Mucosa of rectum (tissue), 2 donors: ENCODE results near the gene AHDC1.

Experiments used
- H3K27ac ChIP-seq, 2 donors: one replicate each; pipeline ENCODE4 v1.7.0; 2013; ENCODE audit warnings: inconsistent platforms in 2 of 2, low read depth in 2 of 2, low read length in 2 of 2
- H3K27me3 ChIP-seq, 2 donors: one replicate each; pipeline ENCODE4 v1.7.0; 2013; ENCODE audit warnings: low read length in 2 of 2; ENCODE audit not compliant: control insufficient read depth in 2 of 2, insufficient read depth in 2 of 2
- H3K36me3 ChIP-seq, 2 donors: one replicate each; pipeline ENCODE4 v1.7.0; 2013; ENCODE audit warnings: low read length in 2 of 2; ENCODE audit not compliant: control insufficient read depth in 2 of 2, insufficient read depth in 2 of 2
- H3K4me1 ChIP-seq, 2 donors: one replicate each; pipeline ENCODE4 v1.7.0; 2013; ENCODE audit warnings: low read length in 2 of 2, mild to moderate bottlenecking in 1 of 2; ENCODE audit not compliant: control insufficient read depth in 2 of 2, insufficient read depth in 2 of 2
- H3K4me3 ChIP-seq, 2 donors: one replicate each; pipeline ENCODE4 v1.7.0; 2013; ENCODE audit warnings: low read length in 2 of 2
- H3K9ac ChIP-seq, 2 donors: one replicate each; pipeline ENCODE4 v1.7.0; 2013; ENCODE audit warnings: low read length in 2 of 2, low read depth in 1 of 2, mild to moderate bottlenecking in 1 of 2
- H3K9me3 ChIP-seq, 2 donors: one replicate each; pipeline ENCODE4 v1.7.0; 2013; ENCODE audit warnings: low read length in 2 of 2; ENCODE audit not compliant: control insufficient read depth in 2 of 2
- donor health status: healthy.
- donor health status: Normal muscosa, but diverticular disease.

AHDC1 gene

GRCh38 chr1:27550510-27551169 lies 53.3 kb downstream of the AHDC1 start:
- H3K27me3 ChIP-seq = no peaks in the 10 kb centered on the region
- peaks cover 0 to 3% of the 10 kb centered on the region in 2 donors for H3K4me1 ChIP-seq
- no peak overlapping the region for H3K4me3 ChIP-seq
- H3K36me3 ChIP-seq = peaks cover 8 to 16% of the 10 kb centered on the region in 2 donors
- H3K9me3 ChIP-seq = no peaks in the 10 kb centered on the region
- H3K9ac ChIP-seq = no peak overlapping the region
- H3K27ac ChIP-seq = no peak overlapping the region

DNA sequence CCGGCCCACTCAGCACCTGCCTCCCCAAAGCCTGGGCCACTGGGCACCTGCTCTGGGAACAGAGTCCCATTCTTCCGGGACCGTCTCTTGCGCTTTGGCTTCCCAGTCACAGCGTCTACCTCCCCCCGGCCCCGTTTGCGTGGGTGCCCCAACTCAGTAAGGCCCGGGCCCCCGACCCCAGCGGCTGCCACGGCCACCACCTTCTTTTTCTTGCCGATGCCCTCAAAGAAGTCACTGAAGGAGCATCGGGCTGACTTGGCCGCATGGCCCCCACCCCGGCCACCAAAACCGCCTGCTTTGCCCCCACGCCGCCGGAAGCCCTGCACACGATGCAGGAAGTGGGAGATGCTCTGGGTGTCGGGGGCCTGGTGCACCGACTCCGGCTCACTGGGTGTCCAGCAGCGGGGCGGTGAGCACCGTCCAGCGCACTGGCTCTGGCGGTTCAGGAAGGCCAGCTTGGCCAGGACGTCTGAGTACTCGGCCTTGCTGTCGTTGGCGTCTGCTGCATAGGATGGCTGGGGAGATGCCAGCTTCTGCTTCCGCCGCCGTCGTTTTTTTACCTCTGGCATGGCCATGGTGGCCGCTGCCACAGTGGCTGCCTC lies 54.0 kb downstream of the AHDC1 start:
- no peaks in the 10 kb centered on the region for H3K9me3 ChIP-seq
- peaks cover 0 to 2% of the 10 kb centered on the region in 2 donors for H3K4me1 ChIP-seq
- H3K36me3 ChIP-seq = peaks cover 8 to 16% of the 10 kb centered on the region in 2 donors
- H3K27ac ChIP-seq = no peak overlapping the region
- H3K27me3 ChIP-seq = no peaks in the 10 kb centered on the region
- H3K9ac ChIP-seq = no peak overlapping the region
- H3K4me3 ChIP-seq = no peak overlapping the region

DNA sequence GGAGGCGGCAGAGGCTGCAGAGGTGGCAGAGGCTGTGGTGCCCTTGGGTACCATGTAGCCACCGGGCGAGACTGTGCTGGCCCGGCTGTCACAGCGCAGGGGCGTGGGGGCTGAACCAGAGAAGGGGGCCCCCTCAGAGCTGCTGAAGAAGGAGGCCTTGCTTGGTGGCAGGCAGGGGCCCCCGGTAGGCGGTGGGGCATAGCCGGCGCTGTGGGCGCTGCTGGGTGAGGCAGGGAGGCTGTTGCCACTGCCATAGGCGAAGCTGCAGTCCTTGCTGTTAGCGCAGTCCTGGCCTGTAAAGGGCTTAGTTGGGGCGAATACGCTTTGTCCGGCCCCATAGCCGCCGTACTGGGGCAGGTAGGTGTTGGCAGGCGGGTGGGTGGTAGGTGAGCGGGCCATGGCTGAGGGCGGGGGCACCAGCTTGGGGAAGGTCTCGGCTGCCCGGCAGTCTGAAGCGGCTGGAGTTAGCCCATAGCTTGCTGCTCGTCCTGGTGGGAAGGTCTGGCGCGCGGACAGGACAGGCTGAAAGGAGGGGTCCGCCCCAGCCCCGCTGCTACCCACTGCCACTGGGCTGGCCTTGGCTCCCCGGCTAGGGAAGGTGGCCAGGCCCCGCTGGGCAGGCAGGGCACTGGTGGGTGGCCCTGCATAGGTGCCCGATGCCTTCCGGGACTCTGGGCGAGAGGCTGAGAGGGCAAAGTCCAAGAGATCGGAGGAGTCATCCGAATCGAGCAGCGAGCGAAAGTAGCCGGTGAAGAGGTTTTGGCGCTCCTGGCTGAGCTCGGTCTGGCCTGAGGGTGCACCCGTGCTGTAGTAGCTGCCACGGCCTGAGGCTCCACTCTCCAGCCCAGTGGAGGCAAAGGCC lies 54.9 kb downstream of the AHDC1 start:
- H3K27ac ChIP-seq = no peak overlapping the region
- peaks cover 8 to 14% of the 10 kb centered on the region in 2 donors for H3K36me3 ChIP-seq

GRCh38 chr1:27548136-27548853 lies 55.6 kb downstream of the AHDC1 start:
- H3K4me1 ChIP-seq = peaks cover 0 to 5% of the 10 kb centered on the region in 2 donors
- H3K9ac ChIP-seq = no peak overlapping the region
- no peaks in the 10 kb centered on the region for H3K27me3 ChIP-seq
- no peaks in the 10 kb centered on the region for H3K9me3 ChIP-seq
- H3K27ac ChIP-seq = no peak overlapping the region
- no peak overlapping the region for H3K4me3 ChIP-seq
- peaks cover 8 to 14% of the 10 kb centered on the region in 2 donors for H3K36me3 ChIP-seq

More for the DNA sequence above, 54.9 kb downstream of the AHDC1 start:
- no peak overlapping the region for H3K9ac ChIP-seq
- peaks cover 0 to 4% of the 10 kb centered on the region in 2 donors for H3K4me1 ChIP-seq
- H3K4me3 ChIP-seq = no peak overlapping the region
- H3K27me3 ChIP-seq = no peaks in the 10 kb centered on the region
- H3K9me3 ChIP-seq = no peaks in the 10 kb centered on the region

DNA sequence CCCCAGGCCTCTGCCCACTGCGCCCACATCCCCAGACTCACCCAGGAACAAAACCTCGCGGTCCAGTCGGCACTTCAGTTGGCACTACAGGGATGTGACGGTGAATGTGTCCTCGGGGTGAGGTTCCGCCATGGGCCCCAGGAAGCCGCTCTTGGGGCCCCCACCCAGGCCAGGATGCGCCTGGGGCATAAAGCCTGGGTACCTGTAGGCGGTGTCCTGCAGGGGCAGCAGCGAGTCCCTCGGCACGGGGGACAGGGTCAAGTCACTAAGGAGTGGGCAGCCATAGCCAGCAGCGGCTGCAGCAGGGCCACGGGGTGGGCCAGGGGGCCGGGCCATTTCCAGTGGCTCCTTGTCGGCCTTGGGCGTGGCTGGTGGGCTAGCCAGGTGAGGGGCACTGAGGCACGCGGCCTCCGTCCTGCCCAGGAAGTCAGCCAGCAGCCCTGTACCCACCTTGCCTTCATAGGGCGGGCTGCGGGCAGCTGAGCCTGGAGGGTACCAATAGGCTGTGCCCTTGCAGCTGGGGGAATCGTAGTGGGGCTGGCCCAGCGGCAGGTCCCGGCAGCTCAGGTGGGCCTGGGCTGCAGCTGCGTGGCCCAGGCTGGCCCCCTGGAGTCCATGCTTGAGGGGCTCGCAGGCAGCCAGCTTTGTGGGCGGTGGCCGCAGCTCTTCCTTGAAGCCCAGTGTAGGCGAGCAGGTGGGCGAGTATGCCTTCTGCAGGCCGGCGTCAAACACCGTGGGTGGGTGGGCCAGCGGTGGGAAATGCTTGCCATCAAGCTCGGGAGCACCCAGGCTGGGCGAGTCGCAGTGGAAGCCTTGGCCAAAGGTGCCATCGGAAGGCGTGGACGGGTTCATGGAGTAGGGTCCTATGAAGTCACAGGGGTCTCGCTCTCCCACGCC lies 56.5 kb downstream of the AHDC1 start:
- Histone ChIP-seq H3K9me3 (no peaks in the 10 kb centered on the region), H3K27me3 (no peaks in the 10 kb centered on the region), H3K4me1 (peaks cover 0 to 13% of the 10 kb centered on the region in 2 donors), H3K27ac (no peak overlapping the region), H3K4me3 (no peak overlapping the region), H3K36me3 (peaks cover 8 to 12% of the 10 kb centered on the region in 2 donors), H3K9ac (no peak overlapping the region)

DNA sequence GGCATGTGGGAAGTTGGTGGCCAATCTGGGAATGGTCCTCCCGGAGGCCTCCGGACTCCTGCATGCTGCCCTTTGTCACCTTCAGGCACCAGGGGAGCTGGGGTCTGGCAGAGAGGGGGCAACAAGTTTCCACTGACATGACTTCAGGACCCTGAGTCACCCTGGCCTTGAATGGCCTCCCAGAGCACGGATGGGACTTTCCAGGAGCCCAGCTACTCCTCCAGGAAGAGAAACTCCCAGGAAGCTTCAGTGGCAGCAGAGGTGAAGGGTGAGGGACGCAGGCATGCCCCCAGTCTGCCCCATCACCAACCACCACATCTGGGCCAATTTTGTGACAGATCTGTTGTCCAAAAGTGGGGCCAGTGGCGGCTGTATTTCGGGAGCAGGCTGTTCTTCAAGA lies 58.1 kb downstream of the AHDC1 start:
- Histone ChIP-seq H3K27me3 (no peaks in the 10 kb centered on the region), H3K27ac (peak overlapping the region; percentile 25 to 50), H3K9ac (no peak overlapping the region), H3K4me3 (no peak overlapping the region), H3K4me1 (peaks cover 0 to 13% of the 10 kb centered on the region in 2 donors), H3K36me3 (peaks cover 8 to 12% of the 10 kb centered on the region in 2 donors), H3K9me3 (no peaks in the 10 kb centered on the region)

- Histone ChIP-seq H3K4me3 (no peak overlapping the region), H3K9me3 (no peaks in the 10 kb centered on the region), H3K36me3 (peaks cover 4 to 9% of the 10 kb centered on the region in 2 donors), H3K27ac (peak overlapping the region; percentile 25 to 50), H3K27me3 (no peaks in the 10 kb centered on the region), H3K4me1 (peaks cover 3 to 18% of the 10 kb centered on the region in 2 donors), H3K9ac (no peak overlapping the region)
Measured at GRCh38 chr1:27545271-27545670, 58.7 kb downstream of the AHDC1 start.

GRCh38 chr1:27544834-27545233 lies 59.1 kb downstream of the AHDC1 start:
- Histone ChIP-seq H3K4me1 (peaks cover 3 to 22% of the 10 kb centered on the region in 2 donors), H3K9me3 (no peaks in the 10 kb centered on the region), H3K27me3 (no peaks in the 10 kb centered on the region), H3K36me3 (peaks cover 2 to 6% of the 10 kb centered on the region in 2 donors), H3K27ac (peak overlapping the region; percentile 41 to 50), H3K4me3 (no peak overlapping the region), H3K9ac (no peak overlapping the region)

DNA sequence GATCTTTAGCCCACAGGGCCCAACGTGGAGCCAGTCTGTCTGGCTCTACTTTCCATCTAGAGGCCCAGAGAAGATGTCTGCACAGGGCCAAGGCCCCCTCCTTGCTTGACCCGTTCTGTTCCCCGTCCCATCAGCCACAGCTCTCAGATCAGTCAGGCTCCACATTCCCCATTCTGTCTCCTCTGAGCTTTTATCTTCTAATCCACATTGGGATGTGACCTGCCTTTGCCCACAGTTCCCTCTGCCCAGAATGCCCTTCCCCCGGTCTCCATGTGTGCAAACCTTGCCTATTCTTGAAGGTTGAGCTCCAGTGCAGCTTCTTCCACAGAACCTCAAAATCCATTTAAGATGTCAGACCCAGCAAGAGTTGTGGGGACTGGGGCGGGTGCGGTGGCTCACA lies 60.7 kb downstream of the AHDC1 start:
- H3K9ac ChIP-seq = peak overlapping the region in 1 of 2 donors; percentile 36
- peak overlapping the region; percentile 65 to 72 for H3K27ac ChIP-seq
- H3K27me3 ChIP-seq = no peaks in the 10 kb centered on the region
- H3K36me3 ChIP-seq = peaks cover 0 to 3% of the 10 kb centered on the region in 2 donors
- peaks cover 3 to 23% of the 10 kb centered on the region in 2 donors for H3K4me1 ChIP-seq
- H3K4me3 ChIP-seq = no peak overlapping the region
- H3K9me3 ChIP-seq = no peaks in the 10 kb centered on the region
